H7 (cell line): ENCODE data around the gene HRH2. TPM values are rescaled to one million over a fixed set of nuclear protein-coding genes. Genes with fewer than 3 reads are reported as not detected.
"Not testable (repeated sequence)": the region's sequence is repeated elsewhere in the genome, so short reads cannot be mapped to it uniquely, and the experiment has no call there.

Experiments
- DNase-seq: peaks from one replicate; pipeline ENCODE4 v3.0.0; 2012
- H3K27me3 ChIP-seq: 2 replicates; pipeline ENCODE4 v1.6.0; 2011; ENCODE audit warnings: mild to moderate bottlenecking, low read length; ENCODE audit not compliant: control insufficient read depth, insufficient read depth
- H3K36me3 ChIP-seq: replicated peaks from 2 replicates; pipeline ENCODE4 v1.5.1; 2011; ENCODE audit warnings: low read length; ENCODE audit not compliant: control insufficient read depth, insufficient read depth
- H3K4me3 ChIP-seq: 2 replicates; pipeline ENCODE4 v1.5.1; 2011; ENCODE audit warnings: low read depth, mild to moderate bottlenecking, control low read depth, low read length, moderate library complexity; ENCODE audit not compliant: insufficient read depth
- total RNA-seq: library from RNA; depleted of rRNA; stranded (reverse); fragments of >200 nt; shearing (Covaris generic); gene quantifications from 2 replicates; pipeline ENCODE4 v1.2.3, GENCODE V29; 2014; rRNA removed

The HRH2 gene
- total RNA-seq, 1 experiment from 2014 or later, result 5.5 TPM

DNA sequence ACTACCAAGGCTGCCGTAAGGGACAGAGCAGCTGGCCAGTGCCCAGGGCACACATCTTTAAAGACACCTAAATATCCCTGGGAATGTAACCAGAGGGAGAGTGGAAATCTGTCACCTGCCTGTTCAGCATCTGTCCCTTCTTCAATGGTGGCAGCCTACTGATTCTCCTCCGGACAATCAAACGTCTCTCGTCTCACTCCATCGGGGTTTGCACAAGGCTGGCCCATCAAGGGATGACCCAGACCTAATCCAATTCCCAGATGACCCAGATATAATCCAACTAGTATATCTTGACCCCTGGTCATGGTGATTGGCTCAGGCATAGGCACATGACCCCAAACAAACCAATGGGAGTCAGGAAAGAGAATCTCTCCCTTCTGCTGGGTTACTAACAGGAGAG is 93.5 kb downstream of the HRH2 start:
- DNase-seq, result peak; percentile 13
- no peak overlapping the region for H3K4me3 ChIP-seq
- no peaks in the 10 kb centered on the region for H3K27me3 ChIP-seq
- no peaks in the 10 kb centered on the region for H3K36me3 ChIP-seq

DNA sequence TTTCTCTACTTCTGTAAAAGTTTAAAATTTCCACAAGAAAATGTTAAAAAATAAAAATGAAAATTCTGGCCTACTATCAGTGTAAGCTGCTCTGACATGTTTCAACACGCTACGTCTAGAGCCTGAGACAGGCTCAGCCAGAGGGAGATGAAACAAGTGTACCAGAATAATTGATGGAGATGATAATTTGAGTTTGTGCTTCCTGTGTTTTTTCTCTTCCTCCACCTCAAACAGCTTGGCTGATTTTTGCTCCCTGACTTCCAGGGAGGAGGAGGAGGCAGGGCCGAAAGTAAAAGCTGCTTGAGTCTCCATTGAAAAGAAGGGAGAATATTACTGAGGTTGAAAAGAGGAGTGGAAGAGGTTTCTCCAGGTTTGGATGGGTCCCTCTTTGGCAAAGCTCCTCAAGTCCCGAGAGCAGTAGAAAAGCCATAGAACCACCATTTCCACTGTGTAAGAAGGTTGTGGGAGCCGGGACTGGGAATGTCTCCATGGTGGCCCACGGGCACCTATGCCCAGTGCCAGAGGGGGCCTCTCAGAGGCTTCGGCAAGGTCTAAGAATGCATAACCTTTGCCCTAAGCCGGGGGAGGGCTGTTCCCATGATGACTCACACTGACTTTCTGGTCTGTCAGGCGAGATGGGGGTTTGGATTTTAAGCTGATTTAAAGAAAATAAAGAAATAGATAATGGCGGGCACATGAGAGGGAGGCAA is 95.1 kb downstream of the HRH2 start:
- no peaks in the 10 kb centered on the region for H3K36me3 ChIP-seq
- no peaks in the 10 kb centered on the region for H3K27me3 ChIP-seq
- no peak for DNase-seq
- H3K4me3 ChIP-seq, result no peak overlapping the region

DNA sequence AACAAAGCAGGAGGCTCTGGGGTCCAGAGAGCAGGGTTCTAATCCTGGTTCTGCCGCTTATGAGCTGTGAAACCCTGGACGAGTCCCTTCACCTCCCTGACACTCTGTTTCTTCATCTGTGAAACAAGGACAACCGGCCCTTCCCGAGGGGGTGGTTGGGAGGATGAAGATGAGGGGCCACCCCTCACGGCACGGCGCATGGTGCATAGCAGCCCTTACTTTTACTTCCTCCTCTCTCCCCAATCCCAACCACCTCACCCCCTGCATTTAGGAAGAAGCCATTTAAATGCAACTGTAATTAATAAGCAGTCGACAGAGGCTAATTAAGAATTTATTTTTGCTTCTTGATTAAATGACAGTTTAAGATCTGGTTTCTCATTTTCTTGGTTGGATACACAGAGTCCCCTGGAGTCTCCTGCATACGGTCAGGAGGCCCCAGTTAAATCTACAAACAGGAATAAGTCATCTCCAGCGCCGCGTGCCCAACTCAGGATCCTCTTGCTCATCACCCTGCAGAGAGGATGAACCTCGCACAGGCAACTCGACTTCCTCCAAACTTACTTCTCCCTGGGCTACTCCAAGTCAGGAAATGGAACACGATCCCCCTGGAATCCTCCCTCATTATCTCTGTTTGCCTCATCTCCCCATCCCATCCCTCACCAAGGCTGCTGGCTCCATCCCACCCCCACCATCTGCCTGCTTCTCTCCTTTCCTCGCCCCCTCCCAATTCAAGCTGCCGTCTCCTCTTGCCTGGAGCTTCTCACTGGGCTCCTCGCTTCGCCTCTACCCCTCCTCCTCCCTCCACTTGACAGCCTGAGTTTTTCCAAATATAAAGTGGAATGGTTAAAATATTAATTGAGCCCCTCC is 95.9 kb downstream of the HRH2 start:
- DNase-seq, result no peak
- no peaks in the 10 kb centered on the region for H3K36me3 ChIP-seq

DNA sequence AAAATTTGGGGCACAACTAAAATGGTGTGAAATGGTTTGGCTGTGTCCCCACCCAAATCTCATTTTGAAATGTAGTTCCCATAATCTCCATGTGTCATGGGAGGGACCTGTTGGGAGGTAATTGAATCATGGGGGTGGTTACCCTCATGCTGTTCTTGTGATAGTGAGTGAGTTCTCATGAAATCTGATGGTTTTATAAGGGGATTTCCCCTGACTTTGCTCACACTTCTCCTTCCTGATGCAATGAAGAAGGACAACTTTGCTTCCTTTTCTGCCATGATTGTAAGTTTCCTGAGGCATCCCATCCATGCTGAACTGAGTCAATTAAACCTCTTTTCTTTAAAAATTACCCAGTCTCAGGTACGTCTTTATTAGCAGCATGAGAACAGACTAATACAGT is 102.1 kb downstream of the HRH2 start:
- DNase-seq, result not testable (repeated sequence)

More for the DNA sequence above, 95.9 kb downstream of the HRH2 start:
- Histone ChIP-seq H3K27me3 (no peaks in the 10 kb centered on the region), H3K4me3 (no peak overlapping the region)

More for the DNA sequence above, 102.1 kb downstream of the HRH2 start:
- not testable (repeated sequence) for H3K27me3 ChIP-seq, H3K36me3 ChIP-seq, H3K4me3 ChIP-seq

Other genes with a start within 250 kb of the HRH2 start
- 0.10 TPM in 1 of 2 replicates, not detected in the other for gene DRD1, start 213.9 kb upstream of the HRH2 start, total RNA-seq
- 104 and 115 TPM in 2 replicates for gene SFXN1, start 179.5 kb upstream of the HRH2 start, total RNA-seq
- gene CPLX2, start 213.5 kb downstream of the HRH2 start, total RNA-seq, result 0.59 and 1.2 TPM in 2 replicates